Fibroblast of mammary gland (primary cell): Measurements from ENCODE around the gene RGL4.
A peak's percentile ranks its signal among the peaks of the same experiment; 100 is the strongest.

Experiments
- DNase-seq: peaks from one replicate; pipeline ENCODE4 v3.0.0-alpha.2; 2010; ENCODE audit warnings: low read depth
- H3K4me3 ChIP-seq: 2 replicates; pipeline ENCODE4 v1.5.1; 2011; ENCODE audit warnings: low read depth, mild to moderate bottlenecking, low read length, moderate library complexity; ENCODE audit not compliant: control insufficient read depth
- TF ChIP-seq, protein P1 (sequence below): conservative IDR thresholded peaks from 2 replicates; pipeline ENCODE4 v1.5.1; 2011; ENCODE audit warnings: low read depth, low read length, inconsistent platforms; ENCODE audit not compliant: control insufficient read depth, insufficient read depth

The RGL4 gene

DNA sequence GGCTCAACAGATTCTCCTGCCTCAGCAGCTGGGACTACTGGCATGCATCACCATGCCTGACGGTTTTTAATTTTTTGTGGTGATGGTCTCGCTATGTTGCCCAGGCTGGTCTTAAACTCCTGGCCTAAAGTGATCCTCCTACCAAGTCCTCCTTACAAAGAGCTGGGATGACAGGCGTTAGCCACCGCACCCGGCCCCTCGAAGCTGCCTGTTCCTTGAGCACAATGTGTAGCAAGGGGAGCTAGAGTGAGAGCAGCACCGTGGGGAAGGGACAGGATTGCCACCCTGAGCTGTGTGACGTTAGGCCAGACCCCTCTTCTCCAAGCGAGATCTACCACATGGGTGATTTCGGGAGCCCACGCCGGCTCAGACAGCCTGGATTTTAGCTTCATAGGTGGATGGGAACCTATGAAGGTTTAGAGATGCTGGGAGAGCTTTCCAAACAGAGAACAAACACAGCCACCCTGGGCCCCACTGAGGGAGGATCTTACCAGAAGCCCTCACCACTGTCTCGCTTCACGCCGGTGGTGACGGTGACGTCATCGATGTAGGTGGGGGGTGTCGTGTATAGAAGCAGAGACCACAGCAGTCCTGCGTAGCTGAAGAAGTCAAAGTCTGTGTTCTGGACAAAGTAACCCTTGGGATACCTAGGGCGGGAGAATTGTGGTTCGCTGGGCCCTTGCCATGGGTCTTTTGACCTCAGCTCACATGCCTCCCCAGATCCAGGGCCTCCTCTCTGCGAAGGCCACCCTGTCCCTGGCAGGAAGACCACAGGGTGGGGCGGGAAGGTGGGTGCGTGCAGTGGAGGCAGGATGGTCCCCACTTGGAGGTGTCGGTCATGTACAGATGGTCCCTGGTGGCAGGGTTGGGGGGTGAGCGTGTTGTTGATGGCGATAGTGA lies 23.1 kb downstream of the RGL4 start:
- TF ChIP-seq, protein P1, sequence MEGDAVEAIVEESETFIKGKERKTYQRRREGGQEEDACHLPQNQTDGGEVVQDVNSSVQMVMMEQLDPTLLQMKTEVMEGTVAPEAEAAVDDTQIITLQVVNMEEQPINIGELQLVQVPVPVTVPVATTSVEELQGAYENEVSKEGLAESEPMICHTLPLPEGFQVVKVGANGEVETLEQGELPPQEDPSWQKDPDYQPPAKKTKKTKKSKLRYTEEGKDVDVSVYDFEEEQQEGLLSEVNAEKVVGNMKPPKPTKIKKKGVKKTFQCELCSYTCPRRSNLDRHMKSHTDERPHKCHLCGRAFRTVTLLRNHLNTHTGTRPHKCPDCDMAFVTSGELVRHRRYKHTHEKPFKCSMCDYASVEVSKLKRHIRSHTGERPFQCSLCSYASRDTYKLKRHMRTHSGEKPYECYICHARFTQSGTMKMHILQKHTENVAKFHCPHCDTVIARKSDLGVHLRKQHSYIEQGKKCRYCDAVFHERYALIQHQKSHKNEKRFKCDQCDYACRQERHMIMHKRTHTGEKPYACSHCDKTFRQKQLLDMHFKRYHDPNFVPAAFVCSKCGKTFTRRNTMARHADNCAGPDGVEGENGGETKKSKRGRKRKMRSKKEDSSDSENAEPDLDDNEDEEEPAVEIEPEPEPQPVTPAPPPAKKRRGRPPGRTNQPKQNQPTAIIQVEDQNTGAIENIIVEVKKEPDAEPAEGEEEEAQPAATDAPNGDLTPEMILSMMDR: no peak
- no peak for DNase-seq

DNA sequence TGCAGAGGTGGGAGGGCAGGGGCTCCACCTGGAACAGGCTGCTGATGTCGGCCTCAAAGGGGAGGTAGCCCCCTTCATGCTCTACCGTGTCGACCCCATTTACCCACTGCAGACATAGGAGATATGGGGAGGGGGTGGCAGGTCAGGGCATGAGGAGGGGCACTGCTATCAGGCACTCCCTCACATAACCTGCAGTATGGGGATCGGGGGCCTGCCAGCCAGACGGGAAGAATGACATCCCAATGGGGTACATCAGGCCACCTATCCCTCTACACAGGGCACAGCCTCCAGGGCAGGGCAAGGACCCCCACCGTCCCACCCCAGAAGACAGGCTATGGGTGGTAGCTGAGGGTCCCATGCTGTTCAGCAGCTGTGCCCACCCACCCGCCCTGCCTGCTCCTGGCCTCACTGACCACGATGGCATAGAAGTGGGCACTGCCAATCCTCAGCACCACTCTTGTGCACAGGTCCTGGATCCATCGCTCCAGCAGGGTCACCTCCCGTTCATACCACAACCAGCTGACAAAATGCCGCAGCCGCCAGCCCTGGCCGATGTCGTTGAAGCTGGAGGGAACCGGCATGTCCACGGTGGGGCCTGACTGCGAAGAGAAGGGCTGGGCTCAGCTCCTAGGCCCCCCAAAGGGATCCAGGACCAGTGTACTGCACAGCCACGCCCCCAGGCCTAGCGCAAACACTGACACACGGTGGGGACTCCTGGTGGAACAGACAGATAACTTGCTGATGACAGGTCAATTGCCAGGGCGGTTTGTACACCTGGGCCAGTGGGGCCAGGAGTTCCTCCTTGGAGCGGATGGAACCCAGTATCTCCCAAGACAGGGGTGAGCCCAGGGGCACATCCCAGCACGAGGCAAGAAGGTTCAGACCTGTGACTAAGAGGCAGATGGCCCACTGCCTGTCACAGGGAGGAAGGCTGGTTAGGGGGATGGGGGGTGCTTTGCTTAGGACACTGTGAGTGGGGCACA lies 24.1 kb downstream of the RGL4 start:
- DNase-seq: no peak
- TF ChIP-seq, protein P1: no peak
- no peak overlapping the region for H3K4me3 ChIP-seq

More for the DNA sequence above, 23.1 kb downstream of the RGL4 start:
- H3K4me3 ChIP-seq: no peak overlapping the region

DNA sequence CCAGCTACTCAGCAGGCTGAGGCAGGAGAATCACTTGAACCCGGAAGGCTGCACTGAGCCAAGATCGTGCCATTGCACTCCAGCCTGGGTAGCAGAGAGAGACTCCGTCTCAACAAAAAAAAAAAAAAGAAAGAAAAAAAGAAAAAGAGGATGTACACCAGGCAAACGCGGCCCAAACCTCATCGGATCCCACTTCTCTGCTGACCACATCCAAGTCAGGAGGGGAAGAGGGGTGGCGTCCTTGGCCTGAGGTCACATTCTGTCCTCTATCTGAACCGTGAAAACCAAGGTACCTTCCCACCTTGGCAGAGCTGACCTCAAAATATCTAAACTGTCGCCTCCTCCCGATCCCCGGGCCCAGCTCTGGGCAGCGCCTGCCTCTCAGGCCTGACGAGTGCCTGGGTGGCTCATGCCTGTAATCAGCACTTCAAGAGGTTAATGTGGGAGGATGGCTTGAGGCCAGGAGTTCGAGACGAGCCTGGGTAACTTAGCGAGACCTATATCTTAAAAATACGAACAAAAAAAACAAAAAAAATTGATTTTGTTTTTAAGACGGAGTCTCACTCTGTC lies 25.1 kb downstream of the RGL4 start:
- no peak for DNase-seq
- peak overlapping the region; percentile 79 for H3K4me3 ChIP-seq
- TF ChIP-seq, protein P1: no peak

DNA sequence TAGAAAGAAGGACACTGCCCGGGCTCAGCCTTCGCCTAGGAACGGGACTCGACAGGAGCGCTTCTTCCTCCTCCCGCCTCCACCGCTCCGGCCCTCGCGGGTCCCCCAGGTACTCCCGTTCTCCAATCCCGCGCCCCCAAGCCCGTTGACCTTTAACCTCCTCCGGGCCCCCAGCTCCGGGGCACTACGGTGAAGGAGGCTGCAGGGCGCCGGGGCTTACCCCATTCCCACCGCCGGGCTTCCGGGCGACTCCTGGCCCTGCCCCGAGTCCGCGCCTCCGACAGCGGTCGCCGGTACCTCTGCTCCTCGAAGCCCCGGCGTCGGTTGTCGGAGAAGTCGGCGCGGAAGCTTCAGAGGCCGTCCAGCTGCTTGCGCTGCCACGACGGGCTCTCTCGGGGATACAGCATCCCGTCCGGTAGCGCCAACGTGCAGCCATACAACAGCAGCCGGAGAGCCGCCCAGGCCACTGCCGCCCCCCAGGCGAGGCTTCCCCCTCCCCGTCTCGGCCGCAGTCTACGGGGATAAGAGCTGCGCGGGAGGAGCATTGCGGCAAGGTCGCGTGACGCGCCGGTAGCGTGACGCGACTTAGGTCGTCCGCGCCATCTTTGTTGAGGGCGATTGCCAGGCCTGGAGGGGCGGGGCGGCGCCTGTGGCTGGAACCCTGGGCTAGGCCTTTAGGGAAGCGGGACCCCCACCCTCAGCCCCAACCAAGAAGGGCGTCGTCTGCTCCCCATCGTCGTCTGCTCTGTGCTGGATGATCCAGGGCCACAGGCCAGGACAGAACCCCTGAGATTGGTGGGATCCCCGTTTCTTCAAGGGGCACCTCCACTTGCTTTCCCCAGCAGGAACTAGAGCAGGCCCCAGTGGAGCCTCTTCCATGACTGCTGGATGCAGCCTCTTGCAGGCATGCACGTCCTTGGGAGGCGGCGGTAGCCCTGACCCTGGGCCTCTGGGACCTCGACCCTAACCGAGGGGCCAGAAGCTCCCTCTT lies 26.3 kb downstream of the RGL4 start:
- peak; percentile 86 for DNase-seq
- peak overlapping the region; percentile 79 for H3K4me3 ChIP-seq
- TF ChIP-seq, protein P1: no peak

DNA sequence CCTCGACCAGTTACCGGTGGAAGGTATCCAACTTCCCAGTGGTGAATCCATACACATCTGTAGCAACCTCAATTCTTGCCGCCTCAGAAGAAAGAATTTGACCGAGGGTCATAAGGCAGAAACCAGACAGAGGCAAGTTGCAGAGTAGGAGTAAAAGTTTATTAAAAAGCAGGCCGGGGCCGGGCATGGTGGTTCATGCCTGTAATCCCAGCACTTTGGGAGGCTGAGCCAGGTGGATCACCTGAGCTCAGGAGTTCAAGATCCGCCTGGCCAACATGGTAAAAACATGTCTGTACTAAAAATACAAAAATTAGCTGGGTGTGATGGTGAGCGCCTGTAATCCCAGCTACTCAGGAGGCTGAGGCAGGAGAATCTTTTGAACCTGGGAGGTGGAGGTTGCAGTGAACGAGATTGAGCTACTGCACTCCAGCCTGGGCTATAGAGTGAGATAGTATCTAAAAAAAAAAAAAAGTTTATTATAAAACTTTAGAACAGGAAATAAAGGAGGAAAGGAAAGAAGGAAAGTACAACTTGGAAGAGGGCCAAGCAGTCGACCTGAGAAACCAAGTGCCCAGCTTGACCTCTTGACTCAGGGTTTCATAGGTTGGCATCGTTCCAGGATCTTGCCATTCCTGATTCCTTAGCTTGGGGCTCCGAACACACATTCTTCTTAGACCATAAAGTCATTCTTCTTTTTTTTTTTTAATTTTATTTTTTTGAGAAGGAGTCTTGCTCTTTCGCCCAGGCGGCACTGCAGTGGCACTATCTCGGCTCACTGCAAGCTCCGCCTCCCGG lies 27.8 kb downstream of the RGL4 start:
- TF ChIP-seq, protein P1: no peak
- H3K4me3 ChIP-seq: no peak overlapping the region
- DNase-seq: no peak
